K562 (cell line): ENCODE data around the gene SULT2B1. TPM values are rescaled to one million over a fixed set of nuclear protein-coding genes. Genes with fewer than 3 reads are reported as not detected.
A peak's percentile ranks its signal among the peaks of the same experiment; 100 is the strongest.

Experiments used
- ATF1 ChIP-seq, 2 experiments: fragments of 450-650 bp in 1 of 2; IDR thresholded peaks; 2 replicates each; pipeline ENCODE4 v1.6.1; 2016; ENCODE audit warnings: missing compliant biosample characterization in 1 of 2, missing genetic modification characterization in 1 of 2
- CGGBP1 ChIP-seq: fragments of 250-450 bp; sonication (Bioruptor Pico); IDR thresholded peaks from 2 replicates; pipeline ENCODE4 v1.9.0; 2021; ENCODE audit warnings: mild to moderate bottlenecking
- GTF2E2 ChIP-seq: fragments of 200-800 bp; sonication (Bioruptor generic); IDR thresholded peaks from 2 replicates; pipeline ENCODE4 v1.6.1; 2016; ENCODE audit warnings: missing genetic modification characterization, missing compliant biosample characterization
- OTX1 ChIP-seq: fragments of 450-650 bp; formaldehyde crosslinking; IDR thresholded peaks from 2 replicates; pipeline ENCODE4 v1.4.0; 2022; ENCODE audit warnings: mild to moderate bottlenecking
- PTTG1 ChIP-seq: fragments of 450-650 bp; IDR thresholded peaks from 2 replicates; pipeline ENCODE4 v1.6.1; 2016; ENCODE audit warnings: low read depth, mild to moderate bottlenecking, missing genetic modification characterization, missing compliant biosample characterization
- TAL1 ChIP-seq: fragments of 450-650 bp; IDR thresholded peaks from 2 replicates; pipeline ENCODE4 v1.6.1; 2016; ENCODE audit warnings: mild to moderate bottlenecking
- U2AF2 ChIP-seq: fragments of 200-400 bp; formaldehyde crosslinking; optimal IDR thresholded peaks from 2 replicates; pipeline ENCODE3; 2017; ENCODE audit warnings: low read depth, mild to moderate bottlenecking, low read length
- ZBTB49 ChIP-seq: sonication (generic); formaldehyde crosslinking; IDR thresholded peaks from 2 replicates; pipeline ENCODE4 v1.8.0; 2022; ENCODE audit warnings: missing genetic modification reagents, mild to moderate bottlenecking, borderline replicate concordance
- ZNF280A ChIP-seq: fragments of 450-650 bp; IDR thresholded peaks from 2 replicates; pipeline ENCODE4 v1.6.1; 2018; ENCODE audit warnings: mild to moderate bottlenecking, low read depth; ENCODE audit not compliant: partially characterized antibody
- ZNF280B ChIP-seq: fragments of 250-450 bp; sonication (Bioruptor Pico); IDR thresholded peaks from 2 replicates; pipeline ENCODE4 v1.5.1; 2021; ENCODE audit warnings: mild to moderate bottlenecking
- ZNF318 ChIP-seq, 2 experiments: fragments of 450-650 bp; IDR thresholded peaks; 2 replicates each; pipeline ENCODE4 v1.6.1; 2016; ENCODE audit warnings: mild to moderate bottlenecking in 2 of 2, borderline replicate concordance in 1 of 2, low read depth in 1 of 2, moderate library complexity in 1 of 2
- ZNF79 ChIP-seq: fragments of 250-450 bp; sonication (Bioruptor Pico); IDR thresholded peaks from 2 replicates; pipeline ENCODE4 v1.4.0; 2020; ENCODE audit warnings: low read depth, mild to moderate bottlenecking, moderate library complexity
- ZSCAN29 ChIP-seq: fragments of 450-650 bp; IDR thresholded peaks from 2 replicates; pipeline ENCODE4 v1.6.1; 2017
- polyA plus RNA-seq, 8 experiments: library from polyadenylated mRNA; depleted of rRNA in 4 of 8; stranded (reverse) in 5 of 8; unstranded in 3 of 8; fragments of >200 nt; fragmentation: Nextera tagmentation in 2 of 8; fragmentation: Illumina TruSeq in 1 of 8; extraction: Ambion mirVana in 2 of 8; extraction: Trizol in 1 of 8; gene quantifications; 2 replicates each; pipeline versions ENCODE4 v1.2.1 to v1.2.3, GENCODE V29; 2011 to 2014; ENCODE audit warnings: inconsistent platforms in 1 of 8, missing spikeins in 1 of 8
- total RNA-seq, 7 experiments: library from RNA; depleted of rRNA in 6 of 7; stranded (reverse); fragments of >200 nt in 6 of 7; fragmentation: Illumina TruSeq in 2 of 7; extraction: Trizol in 2 of 7; gene quantifications; 2 replicates each; pipeline versions ENCODE4 v1.2.1 to v1.2.3, GENCODE V29; 2011 to 2021; ENCODE audit warnings: low replicate concordance in 1 of 7

SULT2B1 gene
- total and polyA plus RNA-seq, 9 of the 15 experiments (the other 6 are each of a cell fraction or from before 2014, with no cell fraction given), result 0.09 to 0.62 (median 0.22) TPM; not detected in 2

GRCh38 chr19:48511800-48512503 lies 40.0 kb upstream of the SULT2B1 start, which contains the start of gene LMTK3 (continued):
- TF ChIP-seq ZNF318 (IDR thresholded peaks at IDR 0.05; ENCODE audit: borderline replicate concordance in 1 of 2, low read depth in 1 of 2) (no peak), OTX1 (CRISPR knock-in tag) (no peak), PTTG1 (tag) (no peak), GTF2E2 (no peak), TAL1 (no peak), ZNF79 (CRISPR knock-in tag) (no peak), ZNF280A (no peak), U2AF2 (no peak), ZSCAN29 (no peak), ZNF280B (CRISPR knock-in tag) (no peak), ZBTB49 (no peak), CGGBP1 (CRISPR knock-in tag) (no peak), ATF1 (CRISPR knock-in tag; IDR thresholded peaks at IDR 0.05) (no peak), ATF1 (tag; IDR thresholded peaks at IDR 0.05) (peak; percentile 16; the same call in 1 of the 2 replicates)
